SJSA1 (cell line): ENCODE results near the gene BAG5. TPM values are rescaled to one million over a fixed set of nuclear protein-coding genes. Genes with fewer than 3 reads are reported as not detected.

ENCODE experiments used
- DNase-seq, 2 experiments: peaks; one replicate each; pipeline ENCODE4 v3.0.0-alpha.2; 2015 to 2020; ENCODE audit warnings: low spot score in 2 of 2, low read depth in 1 of 2
- H3K27ac ChIP-seq: fragments of 250-450 bp; sonication (Bioruptor Pico); 2 replicates; pipeline ENCODE4 v1.5.1; 2020; ENCODE audit warnings: mild to moderate bottlenecking, moderate library complexity
- H3K27me3 ChIP-seq: fragments of 250-450 bp; sonication (Bioruptor Pico); replicated peaks from 2 replicates; pipeline ENCODE4 v1.5.1; 2020; ENCODE audit warnings: mild to moderate bottlenecking, moderate library complexity
- H3K36me3 ChIP-seq: fragments of 250-450 bp; sonication (Bioruptor Pico); 2 replicates; pipeline ENCODE4 v1.5.1; 2020; ENCODE audit warnings: mild to moderate bottlenecking
- H3K4me1 ChIP-seq: fragments of 250-450 bp; sonication (Bioruptor Pico); replicated peaks from 2 replicates; pipeline ENCODE4 v1.6.1; 2021; ENCODE audit warnings: mild to moderate bottlenecking
- H3K4me3 ChIP-seq: fragments of 250-450 bp; sonication (Bioruptor Pico); 2 replicates; pipeline ENCODE4 v1.5.1; 2020; ENCODE audit warnings: mild to moderate bottlenecking
- H3K9me3 ChIP-seq: fragments of 250-450 bp; sonication (Bioruptor Pico); replicated peaks from 2 replicates; pipeline ENCODE4 v1.5.1; 2020; ENCODE audit warnings: mild to moderate bottlenecking
- total RNA-seq: library from RNA; depleted of rRNA; stranded (reverse); fragments of >200 nt; shearing (Covaris generic); gene quantifications from 2 replicates; pipeline ENCODE4 v1.2.3, GENCODE V29; 2014

The BAG5 gene
- total RNA-seq, 1 experiment from 2014 or later, result 19.6 TPM

DNA sequence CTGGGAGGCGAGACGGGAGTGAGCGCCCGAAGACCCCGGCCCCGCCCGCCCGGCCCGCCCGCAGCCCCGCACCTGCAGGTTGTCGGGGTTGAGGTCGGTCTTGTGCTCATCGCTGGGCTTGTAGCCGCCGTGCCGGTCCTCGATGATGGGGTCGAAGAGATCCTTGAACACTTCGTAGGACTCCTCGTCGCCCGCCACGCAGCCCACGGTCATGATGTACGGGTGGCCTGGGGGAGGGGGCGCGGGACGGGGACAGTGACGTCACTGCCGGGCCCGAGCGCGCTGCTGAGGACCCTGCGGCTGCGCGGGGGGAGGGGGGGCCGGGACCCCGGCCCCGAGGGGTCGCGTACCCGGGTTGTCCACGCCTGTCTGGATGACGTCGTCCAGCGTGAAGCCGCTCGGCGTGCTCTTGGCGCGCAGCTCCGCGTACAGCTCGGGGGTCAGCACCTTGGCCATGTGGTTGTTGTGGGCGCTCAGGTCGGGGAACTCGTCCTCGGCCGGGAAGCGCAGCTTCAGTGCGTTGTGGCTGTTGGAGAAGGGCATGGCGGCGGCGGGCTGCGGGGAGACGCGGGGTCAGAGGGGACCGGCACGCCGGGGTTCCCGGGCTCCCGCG is 40.4 kb downstream of the BAG5 start:
- Histone ChIP-seq H3K27me3 (peaks cover 20% of the 10 kb centered on the region), H3K27ac (no peak overlapping the region), H3K36me3 (no peaks in the 10 kb centered on the region), H3K9me3 (no peaks in the 10 kb centered on the region), H3K4me3 (peak overlapping the region; percentile 42), H3K4me1 (peaks cover 30% of the 10 kb centered on the region)
- no peak for DNase-seq

DNA sequence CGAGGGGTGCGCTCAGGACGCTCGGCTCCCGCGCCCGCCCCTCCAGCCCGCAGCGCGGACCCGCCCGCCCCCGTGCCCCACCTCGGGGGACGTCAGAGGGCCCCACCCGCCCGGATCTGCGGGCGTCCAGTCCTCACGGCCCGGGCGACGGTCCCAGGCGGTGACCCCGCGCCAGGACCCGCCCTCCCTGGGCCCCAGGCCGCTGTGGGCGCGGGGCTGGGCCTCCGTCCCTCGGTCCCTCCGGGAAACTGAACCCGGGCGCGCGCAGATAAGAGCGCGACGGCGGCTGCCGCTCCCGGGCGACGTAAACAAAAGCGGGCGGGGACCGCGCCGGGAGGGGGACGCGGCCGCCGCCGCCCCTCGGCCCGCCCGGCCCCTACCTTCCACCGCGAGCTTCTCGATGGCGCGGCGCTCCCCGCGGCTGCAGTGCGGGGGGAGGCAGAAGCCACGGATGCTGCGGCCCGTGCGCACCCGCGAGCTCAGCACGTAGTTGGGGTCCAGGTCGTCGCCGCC is 41.0 kb downstream of the BAG5 start:
- H3K4me1 ChIP-seq, result peaks cover 30% of the 10 kb centered on the region
- DNase-seq, result no peak
- H3K4me3 ChIP-seq, result peak overlapping the region; percentile 42
- H3K9me3 ChIP-seq, result no peaks in the 10 kb centered on the region
- H3K36me3 ChIP-seq, result no peaks in the 10 kb centered on the region
- H3K27me3 ChIP-seq, result peaks cover 20% of the 10 kb centered on the region
- no peak overlapping the region for H3K27ac ChIP-seq

DNA sequence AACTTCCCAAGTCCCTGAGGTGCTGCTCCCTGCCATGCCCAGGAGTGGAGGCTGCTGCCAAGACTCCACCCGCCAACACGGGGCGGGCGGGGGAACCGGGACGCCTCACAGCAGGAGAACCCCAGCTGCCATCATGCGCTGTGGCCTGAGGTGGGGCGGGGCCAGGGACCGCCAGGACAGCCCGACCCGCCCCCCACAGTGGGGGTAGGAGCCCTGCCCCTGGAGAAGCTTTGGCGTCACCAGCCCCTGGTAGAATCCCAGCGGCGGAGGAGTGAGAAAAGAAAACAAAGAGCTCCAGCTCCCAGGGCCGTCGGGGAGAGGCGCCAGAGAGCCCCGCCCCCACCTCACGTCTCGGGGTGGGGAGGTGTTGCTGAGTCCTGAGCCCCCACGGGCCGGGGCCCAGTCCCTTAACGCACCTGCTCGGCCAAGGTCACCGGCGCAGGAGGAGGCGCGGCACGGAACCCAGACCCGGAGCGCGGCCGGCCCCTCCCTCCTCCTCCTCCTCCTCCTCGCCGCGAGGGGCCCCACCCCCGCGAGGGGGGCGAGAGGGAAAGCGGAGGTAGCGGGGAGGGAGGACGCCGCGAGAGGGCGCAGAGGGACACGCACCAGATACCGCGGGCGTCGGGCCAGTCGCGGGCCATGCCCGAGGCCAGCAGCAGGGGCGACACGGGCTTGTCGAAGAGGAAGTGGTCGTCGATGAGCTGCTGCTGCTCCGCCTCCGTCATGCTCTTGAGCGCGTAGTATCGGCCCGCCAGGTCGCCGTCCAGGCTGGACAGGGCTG is 41.6 kb downstream of the BAG5 start:
- Histone ChIP-seq H3K9me3 (no peaks in the 10 kb centered on the region), H3K27me3 (peaks cover 20% of the 10 kb centered on the region), H3K4me1 (peaks cover 30% of the 10 kb centered on the region), H3K4me3 (peak overlapping the region; percentile 42), H3K27ac (no peak overlapping the region), H3K36me3 (no peaks in the 10 kb centered on the region)
- DNase-seq, result peak; percentile 82

DNA sequence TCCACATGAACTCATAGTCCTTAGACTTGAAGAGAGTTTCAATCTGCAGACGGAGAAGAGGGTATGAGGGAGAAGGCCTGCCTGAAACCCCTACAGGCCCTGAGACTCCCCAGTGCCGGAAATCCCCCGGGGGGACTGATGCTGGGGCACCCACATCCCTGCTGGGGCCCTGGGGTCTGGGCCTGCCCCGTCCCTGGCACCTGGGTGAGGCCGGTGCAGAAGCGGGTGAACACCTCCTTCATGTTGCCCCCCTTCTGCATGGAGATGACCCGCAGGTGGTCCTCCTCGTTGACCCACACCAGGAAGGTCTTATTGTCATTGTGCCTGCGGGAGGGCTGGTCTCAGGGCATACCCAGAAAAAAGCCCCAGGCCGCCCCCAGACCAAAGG is 42.2 kb downstream of the BAG5 start:
- Histone ChIP-seq H3K4me1 (peaks cover 30% of the 10 kb centered on the region), H3K4me3 (no peak overlapping the region), H3K27me3 (peaks cover 20% of the 10 kb centered on the region), H3K27ac (no peak overlapping the region), H3K9me3 (no peaks in the 10 kb centered on the region), H3K36me3 (no peaks in the 10 kb centered on the region)
- no peak for DNase-seq

DNA sequence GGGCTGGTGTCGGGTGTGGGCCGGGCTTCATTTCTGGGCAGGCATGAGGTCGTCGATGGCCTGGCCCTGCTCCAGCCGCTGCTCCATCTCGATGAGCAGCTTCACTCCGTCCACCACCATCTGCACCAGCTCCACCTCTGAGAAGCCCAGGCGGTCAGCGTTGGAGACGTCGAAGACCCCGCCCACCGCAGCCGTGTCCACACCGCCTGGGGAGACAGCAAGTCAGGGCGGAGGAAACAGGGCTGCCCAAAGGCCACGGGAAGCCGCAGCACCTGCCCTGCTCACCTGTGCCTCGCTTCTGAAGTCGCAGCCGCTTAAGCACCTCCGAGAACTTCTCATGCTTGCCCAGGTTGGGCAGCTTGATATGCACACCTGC is 42.6 kb downstream of the BAG5 start:
- Histone ChIP-seq H3K27ac (no peak overlapping the region), H3K4me3 (no peak overlapping the region), H3K9me3 (no peaks in the 10 kb centered on the region), H3K27me3 (peaks cover 20% of the 10 kb centered on the region), H3K4me1 (peaks cover 30% of the 10 kb centered on the region), H3K36me3 (no peaks in the 10 kb centered on the region)
- no peak for DNase-seq

DNA sequence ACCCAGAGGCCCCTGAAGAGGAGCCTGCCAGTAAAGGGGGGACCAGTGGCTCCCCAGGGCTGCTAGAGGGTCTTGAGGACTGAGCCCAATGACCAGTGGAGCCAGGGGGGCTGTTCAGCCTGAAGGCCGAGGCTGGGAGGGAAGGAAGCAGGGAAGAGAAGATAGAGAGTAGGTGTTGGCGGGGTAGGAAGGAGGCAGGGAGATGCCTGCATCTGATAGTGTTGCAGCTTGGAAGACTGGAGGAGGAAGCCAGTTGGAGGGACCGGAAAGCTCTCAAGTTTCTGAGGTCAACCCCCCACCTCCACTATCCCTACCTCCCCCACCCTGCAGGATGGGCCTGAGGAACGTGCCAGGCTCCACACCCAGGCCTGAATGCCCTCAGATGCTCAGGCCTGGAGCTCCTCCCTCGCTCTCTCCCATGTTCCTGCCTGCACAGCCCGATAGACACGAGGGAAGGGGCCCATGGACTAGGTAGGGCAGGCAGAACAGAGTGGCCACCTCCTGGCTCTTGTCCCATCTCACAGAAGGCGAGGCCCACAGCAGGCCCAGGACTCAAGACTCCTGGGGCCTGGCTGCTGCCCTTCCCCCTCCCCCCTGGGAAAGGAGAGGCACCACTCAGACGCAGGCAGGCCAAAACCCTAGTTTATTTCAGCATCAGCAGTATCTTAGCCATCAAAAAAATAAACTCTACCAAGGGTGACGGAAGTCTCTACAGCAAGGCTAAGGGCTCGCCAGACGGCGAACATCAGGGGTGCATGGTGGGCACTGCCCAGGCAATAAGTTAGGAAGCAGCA is 43.2 kb downstream of the BAG5 start:
- Histone ChIP-seq H3K27ac (no peak overlapping the region), H3K36me3 (no peaks in the 10 kb centered on the region), H3K4me3 (no peak overlapping the region), H3K27me3 (peaks cover 20% of the 10 kb centered on the region), H3K4me1 (peaks cover 30% of the 10 kb centered on the region), H3K9me3 (no peaks in the 10 kb centered on the region)
- no peak for DNase-seq

DNA sequence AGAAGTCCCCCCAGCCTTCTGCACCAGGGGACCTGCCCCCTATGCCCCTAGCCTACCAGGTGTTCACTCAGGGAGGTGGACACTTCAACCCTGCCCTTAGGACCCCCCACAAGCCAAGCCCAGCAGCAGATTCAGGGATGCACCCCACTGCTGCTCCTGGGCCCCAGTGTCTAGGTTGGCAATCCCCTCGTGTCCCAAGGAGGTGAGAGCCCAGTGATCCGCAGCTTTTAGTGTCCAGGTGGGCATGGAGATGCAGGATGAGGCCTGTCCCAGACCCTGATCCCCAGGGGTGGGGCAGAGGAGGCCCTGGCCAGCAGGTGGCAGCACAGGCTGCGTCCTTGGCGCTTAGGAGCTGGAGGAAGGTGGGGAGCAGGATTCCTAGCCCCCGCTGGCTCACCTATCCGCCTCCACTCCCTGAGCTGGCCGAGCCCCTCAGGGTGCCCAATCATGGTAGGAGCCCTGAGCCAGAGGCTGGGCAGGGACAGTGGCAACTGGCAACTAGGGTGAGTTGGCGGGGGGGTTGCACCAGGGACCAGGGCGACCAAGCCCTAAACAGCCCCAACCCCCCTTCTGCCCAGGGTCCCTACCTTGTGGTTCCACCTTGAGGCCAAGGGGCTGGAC is 43.9 kb downstream of the BAG5 start:
- no peaks in the 10 kb centered on the region for H3K36me3 ChIP-seq
- H3K27me3 ChIP-seq, result peaks cover 19% of the 10 kb centered on the region
- no peak overlapping the region for H3K4me3 ChIP-seq
- peaks cover 30% of the 10 kb centered on the region for H3K4me1 ChIP-seq
- no peak overlapping the region for H3K27ac ChIP-seq
- peak; percentile 39 to 64 for DNase-seq
- H3K9me3 ChIP-seq, result no peaks in the 10 kb centered on the region

DNA sequence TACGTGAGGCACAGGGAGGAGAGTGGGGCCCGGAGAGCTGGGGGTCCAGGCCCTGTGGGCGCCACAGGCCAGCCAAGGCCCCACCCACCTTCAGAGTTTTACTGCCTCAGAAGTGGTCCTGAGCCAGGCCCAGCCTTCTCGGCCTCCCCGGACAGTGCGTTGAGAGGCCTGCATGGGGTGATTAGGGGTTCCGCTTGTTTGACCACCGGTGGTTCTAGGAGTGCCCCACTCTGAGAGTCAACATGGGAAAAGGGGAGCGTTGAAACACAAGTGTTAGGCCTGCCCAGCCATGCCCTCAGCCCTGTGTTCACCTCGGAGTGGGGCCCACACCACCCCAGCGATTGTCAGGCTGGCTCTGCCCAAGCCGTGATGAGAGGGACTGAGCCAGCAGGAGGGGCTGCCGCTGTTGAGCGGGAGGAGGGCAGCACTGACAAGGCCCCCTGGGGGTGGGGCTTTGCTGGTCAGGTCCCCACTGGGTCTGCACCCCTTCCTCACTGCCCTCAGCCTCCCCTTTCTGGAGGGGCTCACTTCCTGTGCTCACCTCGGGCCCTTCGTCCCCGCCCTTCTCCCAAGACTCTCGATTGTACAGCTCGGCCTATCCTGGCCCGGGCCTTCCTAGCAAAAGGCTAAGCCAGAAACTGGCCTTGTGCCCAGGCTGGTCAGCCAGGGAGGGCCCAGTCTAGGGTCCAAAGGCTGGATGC is 44.6 kb downstream of the BAG5 start:
- H3K4me3 ChIP-seq, result no peak overlapping the region
- no peak for DNase-seq
- H3K9me3 ChIP-seq, result no peaks in the 10 kb centered on the region
- H3K27ac ChIP-seq, result no peak overlapping the region
- peaks cover 26% of the 10 kb centered on the region for H3K4me1 ChIP-seq
- no peaks in the 10 kb centered on the region for H3K36me3 ChIP-seq
- H3K27me3 ChIP-seq, result peaks cover 12% of the 10 kb centered on the region

DNA sequence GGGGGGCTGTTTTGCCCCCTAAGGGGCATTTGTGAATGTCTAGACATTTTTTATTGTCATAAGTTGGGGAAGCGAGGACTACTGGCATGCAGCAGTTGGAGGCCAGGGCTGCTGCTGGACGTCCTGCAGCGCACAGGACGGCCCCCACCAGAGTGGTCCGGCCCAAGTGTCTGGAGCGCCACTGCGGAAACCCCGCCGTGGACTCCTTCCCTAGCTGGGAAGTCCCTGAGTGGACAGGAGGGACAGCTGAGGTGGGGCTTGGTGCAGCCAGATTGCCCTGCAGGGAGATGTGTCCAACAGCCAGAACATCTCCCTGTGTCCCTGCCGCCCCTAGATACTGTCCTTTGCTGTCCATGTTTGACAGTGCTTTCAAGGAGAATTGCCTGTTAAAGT is 45.3 kb downstream of the BAG5 start:
- DNase-seq, result no peak
- Histone ChIP-seq H3K4me3 (no peak overlapping the region), H3K36me3 (no peaks in the 10 kb centered on the region), H3K27me3 (peaks cover 7% of the 10 kb centered on the region), H3K27ac (no peak overlapping the region), H3K9me3 (no peaks in the 10 kb centered on the region), H3K4me1 (peaks cover 19% of the 10 kb centered on the region)

DNA sequence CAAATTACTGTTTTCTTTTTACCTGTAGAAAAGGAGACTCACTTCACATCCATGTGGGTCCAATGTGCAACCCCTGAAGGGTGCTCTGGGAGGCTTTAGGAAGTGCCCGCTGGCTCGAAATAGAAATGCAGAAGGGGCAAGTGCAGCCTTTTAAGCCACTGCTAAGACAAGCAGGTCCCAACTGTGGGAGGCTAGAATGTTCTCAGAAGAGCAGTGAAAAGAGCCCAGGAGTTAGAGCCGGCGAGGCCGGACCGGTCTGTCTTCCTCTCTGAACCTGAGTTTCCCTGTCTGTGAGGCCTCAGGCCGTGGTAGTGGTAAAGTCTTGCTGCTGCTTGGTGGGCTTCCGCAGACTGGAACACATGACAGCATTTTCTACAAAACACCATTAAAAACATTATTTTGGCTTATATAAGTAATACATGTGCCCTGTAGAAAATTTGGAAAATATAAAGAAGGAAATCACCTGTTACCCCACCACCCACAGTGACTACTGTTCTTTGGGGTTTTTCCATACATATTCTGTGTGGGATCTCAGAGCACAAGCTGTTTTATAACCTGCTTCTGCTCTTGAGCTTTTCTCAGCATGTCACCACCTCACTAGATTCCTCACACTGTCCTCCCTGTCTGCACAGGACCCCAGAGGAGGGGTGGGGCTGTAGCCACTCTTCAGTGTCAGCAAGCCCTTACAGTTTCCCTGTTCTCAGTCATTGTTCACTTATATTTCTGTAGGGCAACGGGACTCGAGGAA is 45.9 kb downstream of the BAG5 start:
- no peak overlapping the region for H3K27ac ChIP-seq
- H3K36me3 ChIP-seq, result no peaks in the 10 kb centered on the region
- no peak overlapping the region for H3K4me3 ChIP-seq
- peaks cover 2% of the 10 kb centered on the region for H3K27me3 ChIP-seq
- no peaks in the 10 kb centered on the region for H3K9me3 ChIP-seq
- DNase-seq, result no peak
- peaks cover 13% of the 10 kb centered on the region for H3K4me1 ChIP-seq

DNA sequence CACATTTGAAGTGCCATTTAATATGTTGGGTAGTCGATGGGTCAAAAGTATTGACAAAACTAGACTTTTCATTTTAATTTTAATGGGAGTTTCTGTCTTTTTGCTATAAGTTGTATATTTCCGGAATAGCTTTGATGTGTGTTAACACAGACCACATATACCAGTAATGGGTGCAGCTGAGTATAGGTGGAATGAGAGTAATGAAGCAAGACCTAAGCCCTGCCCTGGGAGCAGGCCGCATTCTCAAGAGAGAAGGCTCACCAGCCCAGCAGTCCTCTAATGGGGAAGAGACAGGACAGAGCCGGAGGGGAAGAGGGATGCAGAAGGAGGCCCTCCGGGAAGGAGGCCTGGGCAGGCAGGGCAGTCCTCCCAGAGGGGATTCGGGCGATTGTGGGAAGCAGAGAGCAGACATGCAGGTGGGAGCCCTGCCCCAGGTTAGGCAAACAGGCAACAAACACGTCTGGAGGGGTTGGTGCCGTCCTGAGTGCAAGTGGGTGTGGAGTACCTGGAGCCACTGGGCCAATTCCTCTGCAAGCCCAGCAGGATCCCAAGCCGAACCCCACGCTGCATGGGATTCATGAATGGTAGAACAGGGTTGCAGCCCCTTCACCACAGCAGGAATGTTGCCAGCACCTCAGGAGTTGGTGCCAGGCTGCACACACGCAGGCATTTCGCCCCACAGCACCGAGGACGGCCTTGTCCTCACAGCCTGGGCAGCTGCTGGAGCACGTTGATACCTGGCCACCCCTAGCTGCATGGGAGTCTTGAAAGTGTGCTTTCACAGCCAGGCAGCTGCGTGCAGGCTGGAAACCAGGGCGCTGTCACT is 47.6 kb downstream of the BAG5 start:
- Histone ChIP-seq H3K9me3 (no peaks in the 10 kb centered on the region), H3K27ac (no peak overlapping the region), H3K27me3 (no peaks in the 10 kb centered on the region), H3K36me3 (peaks cover 2% of the 10 kb centered on the region; the same call in 1 of the 2 replicates), H3K4me1 (no peaks in the 10 kb centered on the region), H3K4me3 (no peak overlapping the region)
- no peak for DNase-seq
